Muscle of leg (tissue), 11 donors: Measurements from ENCODE around the gene TWIST2. TPM values are rescaled to one million over a fixed set of nuclear protein-coding genes. Genes with fewer than 3 reads are reported as not detected.

Experiments
- DNase-seq: peaks from one replicate; pipeline ENCODE4 v3.0.0; 2013
- H3K27ac ChIP-seq: one replicate; pipeline ENCODE4 v1.5.1; 2013; ENCODE audit warnings: mild to moderate bottlenecking, low read length, control low read depth
- H3K27me3 ChIP-seq: one replicate; pipeline ENCODE4 v1.6.1; 2013; ENCODE audit warnings: low read length; ENCODE audit not compliant: control insufficient read depth, insufficient read depth
- H3K36me3 ChIP-seq: one replicate; pipeline ENCODE4 v1.6.1; 2013; ENCODE audit warnings: low read length; ENCODE audit not compliant: control insufficient read depth, insufficient read depth
- H3K4me1 ChIP-seq: one replicate; pipeline ENCODE4 v1.6.1; 2013; ENCODE audit warnings: low read length; ENCODE audit not compliant: control insufficient read depth, insufficient read depth
- H3K4me3 ChIP-seq: one replicate; pipeline ENCODE4 v1.5.1; 2013; ENCODE audit warnings: low read length, control low read depth
- H3K9me3 ChIP-seq: replicated peaks from 2 replicates; pipeline ENCODE4 v1.6.1; 2013; ENCODE audit warnings: low read depth, low read length; ENCODE audit not compliant: control insufficient read depth
- WGBS: methylation state at CpG from one replicate; pipeline ENCODE4 v1.1.5; 2013; ENCODE audit warnings: missing lambda C conversion rate; ENCODE audit not compliant: insufficient coverage; 5-methylcytosine and 5-hydroxymethylcytosine counted together
- polyA plus RNA-seq, 8 donors: library from polyadenylated mRNA; unstranded; fragments of 120-200 nt; gene quantifications; one replicate each; pipeline versions ENCODE4 v1.2.1 to v1.2.3, GENCODE V29; 2013; ENCODE audit warnings: inconsistent platforms in 1 of 8, low replicate concordance in 1 of 8; ENCODE audit not compliant: insufficient read length in 8 of 8, insufficient read depth in 1 of 8
- total RNA-seq: library from RNA; stranded (reverse); fragments of 120-200 nt; gene quantifications from one replicate; pipeline ENCODE4 v1.2.4, GENCODE V29; 2013

The TWIST2 gene
- total and polyA plus RNA-seq, 9 donors = 2.9 to 43.7 (median 6.6) TPM

- no peak for DNase-seq
- H3K4me1 ChIP-seq = peaks cover 3% of the 10 kb centered on the region
- no peaks in the 10 kb centered on the region for H3K36me3 ChIP-seq
- no peak overlapping the region for H3K27ac ChIP-seq
- H3K9me3 ChIP-seq = no peaks in the 10 kb centered on the region
- H3K27me3 ChIP-seq = no peaks in the 10 kb centered on the region
- no CpG with 5 or more reads among the region's 3 CpGs for WGBS
- no peak overlapping the region for H3K4me3 ChIP-seq
Observed at GRCh38 chr2:238870261-238870660, 22.4 kb downstream of the TWIST2 start.

- Histone ChIP-seq H3K27ac (no peak overlapping the region), H3K4me1 (peaks cover 2% of the 10 kb centered on the region), H3K9me3 (no peaks in the 10 kb centered on the region), H3K36me3 (no peaks in the 10 kb centered on the region), H3K4me3 (no peak overlapping the region), H3K27me3 (peaks cover 4% of the 10 kb centered on the region)
- 92% methylated on average over 2 of the region's 7 CpGs for WGBS
- DNase-seq = no peak
Observed at GRCh38 chr2:238872026-238872425, 24.1 kb downstream of the TWIST2 start.

- peaks cover 2% of the 10 kb centered on the region for H3K4me1 ChIP-seq
- no peak overlapping the region for H3K27ac ChIP-seq
- H3K27me3 ChIP-seq = peaks cover 4% of the 10 kb centered on the region
- no peak overlapping the region for H3K4me3 ChIP-seq
- no peak for DNase-seq
- no peaks in the 10 kb centered on the region for H3K9me3 ChIP-seq
- no peaks in the 10 kb centered on the region for H3K36me3 ChIP-seq
- WGBS = 82% methylated on average over 13 of the region's 13 CpGs
Observed at GRCh38 chr2:238872628-238873380, 24.9 kb downstream of the TWIST2 start.

- H3K4me1 ChIP-seq = peaks cover 2% of the 10 kb centered on the region
- no peaks in the 10 kb centered on the region for H3K36me3 ChIP-seq
- H3K4me3 ChIP-seq = no peak overlapping the region
- H3K27ac ChIP-seq = no peak overlapping the region
- H3K9me3 ChIP-seq = no peaks in the 10 kb centered on the region
- DNase-seq = no peak
- WGBS = 96% methylated on average over 15 of the region's 16 CpGs
- H3K27me3 ChIP-seq = peaks cover 4% of the 10 kb centered on the region
Observed at GRCh38 chr2:238873381-238873801, 25.5 kb downstream of the TWIST2 start.

- peaks cover 4% of the 10 kb centered on the region for H3K27me3 ChIP-seq
- H3K4me3 ChIP-seq = no peak overlapping the region
- no peaks in the 10 kb centered on the region for H3K36me3 ChIP-seq
- H3K27ac ChIP-seq = no peak overlapping the region
- peaks cover 2% of the 10 kb centered on the region for H3K4me1 ChIP-seq
- 88% methylated on average over 6 of the region's 6 CpGs for WGBS
- no peaks in the 10 kb centered on the region for H3K9me3 ChIP-seq
- no peak for DNase-seq
Observed at GRCh38 chr2:238873841-238874240, 26.0 kb downstream of the TWIST2 start.

GRCh38 chr2:238874330-238875050, 26.6 kb downstream of the TWIST2 start:
- Histone ChIP-seq H3K4me3 (no peak overlapping the region), H3K9me3 (no peaks in the 10 kb centered on the region), H3K27ac (no peak overlapping the region), H3K36me3 (no peaks in the 10 kb centered on the region), H3K27me3 (peaks cover 4% of the 10 kb centered on the region), H3K4me1 (peaks cover 2% of the 10 kb centered on the region)
- WGBS = no CpG with 5 or more reads among the region's 11 CpGs
- DNase-seq = peak; percentile 73

GRCh38 chr2:238875101-238875470, 27.2 kb downstream of the TWIST2 start:
- 40% methylated on average over 1 of the region's 3 CpGs for WGBS
- H3K27ac ChIP-seq = no peak overlapping the region
- H3K27me3 ChIP-seq = peaks cover 4% of the 10 kb centered on the region
- no peak for DNase-seq
- H3K36me3 ChIP-seq = no peaks in the 10 kb centered on the region
- H3K4me1 ChIP-seq = peaks cover 2% of the 10 kb centered on the region
- H3K9me3 ChIP-seq = no peaks in the 10 kb centered on the region
- no peak overlapping the region for H3K4me3 ChIP-seq

- H3K4me3 ChIP-seq = no peak overlapping the region
- peak; percentile 65 for DNase-seq
- peaks cover 4% of the 10 kb centered on the region for H3K27me3 ChIP-seq
- H3K27ac ChIP-seq = no peak overlapping the region
- WGBS = 24% methylated on average over 11 of the region's 17 CpGs
- no peaks in the 10 kb centered on the region for H3K9me3 ChIP-seq
- H3K4me1 ChIP-seq = peaks cover 2% of the 10 kb centered on the region
- no peaks in the 10 kb centered on the region for H3K36me3 ChIP-seq
Observed at GRCh38 chr2:238875471-238876231, 27.8 kb downstream of the TWIST2 start.

GRCh38 chr2:238876232-238876630, 28.3 kb downstream of the TWIST2 start:
- Histone ChIP-seq H3K4me1 (peaks cover 2% of the 10 kb centered on the region), H3K36me3 (no peaks in the 10 kb centered on the region), H3K27me3 (peaks cover 4% of the 10 kb centered on the region), H3K4me3 (no peak overlapping the region), H3K9me3 (no peaks in the 10 kb centered on the region), H3K27ac (no peak overlapping the region)
- DNase-seq = no peak
- WGBS = no CpG with 5 or more reads among the region's 3 CpGs
